Activated T-helper 2 cell treated with anti-CD3 and anti-CD28 coated beads, Interferon-gamma antibody, Interleukin-2, Interleukin-4, amounts not matched to agents 10 μg/mL and 5 μg/mL and 100 μg/mL, durations not matched to agents 14 hours and 24 hours and 36 hours (primary cell): ENCODE data around the gene SLC25A26. TPM values are rescaled to one million over a fixed set of nuclear protein-coding genes. Genes with fewer than 3 reads are reported as not detected.
"Not testable (repeated sequence)": the region's sequence is repeated elsewhere in the genome, so short reads cannot be mapped to it uniquely, and the experiment has no call there.

Experiments used
- DNase-seq: peaks from one replicate; pipeline ENCODE4 v3.0.0; 2021; ENCODE audit warnings: low spot score
- H3K27ac Mint-ChIP-seq: one replicate; pipeline ENCODE4 v1.8.0; 2021; ENCODE audit warnings: mixed read lengths
- H3K27me3 Mint-ChIP-seq: one replicate; pipeline ENCODE4 v1.8.0; 2021; ENCODE audit warnings: low read depth, mixed read lengths
- H3K36me3 Mint-ChIP-seq: one replicate; pipeline ENCODE4 v1.8.0; 2021; ENCODE audit warnings: low read depth, mixed read lengths
- H3K4me1 Mint-ChIP-seq: one replicate; pipeline ENCODE4 v1.8.0; 2021; ENCODE audit warnings: low read depth, mixed read lengths
- H3K4me3 Mint-ChIP-seq: one replicate; pipeline ENCODE4 v1.8.0; 2021; ENCODE audit warnings: low read depth, mild to moderate bottlenecking, moderate library complexity, mixed read lengths
- H3K9me3 Mint-ChIP-seq: one replicate; pipeline ENCODE4 v1.8.0; 2021; ENCODE audit warnings: mixed read lengths
- intact Hi-C: fragments of 100-400 bp; cut with micrococcal nuclease; formaldehyde crosslinking; loops from one replicate; pipeline ENCODE4 v1.15.1; 2023
- total RNA-seq: library from RNA; stranded (reverse); gene quantifications from 2 replicates; pipeline ENCODE4 v1.2.3, GENCODE V29; 2022

SLC25A26 gene
- total RNA-seq, 1 donor from 2014 or later: 15.5 TPM

DNA sequence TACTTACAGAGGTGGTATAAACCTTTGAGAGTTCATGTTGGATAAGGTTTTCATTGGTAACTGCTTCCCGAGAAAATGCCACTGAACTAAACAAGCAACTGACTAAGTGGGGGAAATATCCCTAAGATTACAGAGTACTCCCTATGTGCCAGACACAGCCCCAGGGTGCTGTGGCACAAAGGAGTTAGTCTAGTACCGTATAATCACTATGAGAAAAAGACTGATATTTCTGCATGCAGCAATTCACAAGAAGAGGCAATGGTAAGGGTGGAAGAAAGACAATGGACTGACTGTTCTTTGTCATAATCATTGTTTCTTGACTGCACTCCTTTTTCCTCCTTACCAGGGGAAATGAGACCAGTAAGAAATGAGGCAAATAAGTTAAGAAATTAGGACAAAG, 20.0 kb upstream of the SLC25A26 start:
- Mint-ChIP-seq H3K36me3 (no peaks in the 10 kb centered on the region), H3K4me3 (no peak overlapping the region), H3K9me3 (no peaks in the 10 kb centered on the region), H3K27ac (no peak overlapping the region), H3K27me3 (peaks cover 8% of the 10 kb centered on the region), H3K4me1 (no peaks in the 10 kb centered on the region)
- intact Hi-C loops: no loop called here
- DNase-seq: no peak

DNA sequence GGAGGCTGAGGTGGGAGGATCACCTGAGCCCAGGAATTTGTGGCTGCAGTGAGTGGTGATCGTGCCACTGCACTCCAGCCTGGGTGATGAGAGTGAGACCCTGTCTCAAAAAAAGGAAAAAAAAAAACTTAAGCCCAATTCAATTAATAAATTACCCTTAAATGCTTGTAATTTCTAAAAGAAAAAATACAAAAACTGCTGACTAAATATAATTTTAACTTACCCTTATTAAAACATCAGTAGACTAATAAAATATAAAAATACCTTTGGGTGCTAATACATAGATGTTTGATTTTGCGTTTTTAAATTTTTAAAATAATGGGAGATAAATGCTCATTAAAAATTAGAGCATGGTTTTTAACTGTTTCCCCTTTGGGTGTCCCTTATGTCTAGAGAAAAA, 17.5 kb upstream of the SLC25A26 start:
- no peak for DNase-seq
- H3K9me3 Mint-ChIP-seq: no peaks in the 10 kb centered on the region
- H3K36me3 Mint-ChIP-seq: no peaks in the 10 kb centered on the region
- H3K27ac Mint-ChIP-seq: no peak overlapping the region
- no peak overlapping the region for H3K4me3 Mint-ChIP-seq
- H3K4me1 Mint-ChIP-seq: no peaks in the 10 kb centered on the region
- intact Hi-C loops: no loop called here
- peaks cover 2% of the 10 kb centered on the region for H3K27me3 Mint-ChIP-seq

DNA sequence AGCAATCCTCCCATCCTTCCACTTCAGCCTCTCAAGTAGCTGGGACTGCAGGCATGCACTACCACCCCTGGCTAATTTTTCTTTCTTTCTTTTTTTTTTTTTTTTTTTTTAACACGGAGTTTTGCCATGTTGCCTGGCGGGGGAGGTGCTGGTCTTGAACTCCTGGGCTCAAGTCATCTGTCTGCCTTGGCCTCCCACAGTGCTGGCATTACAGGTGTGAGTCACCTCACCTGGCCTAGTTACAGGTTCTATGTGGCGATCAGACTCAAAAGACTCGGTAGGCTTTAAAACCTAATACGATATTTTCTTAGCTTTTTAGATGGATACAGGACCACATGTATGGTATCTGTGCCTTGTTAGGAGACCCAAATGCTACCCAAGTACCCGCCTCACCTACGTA, 14.0 kb upstream of the SLC25A26 start:
- DNase-seq: no peak
- intact Hi-C loops: no loop called here
- Mint-ChIP-seq H3K27me3 (peaks cover 2% of the 10 kb centered on the region), H3K4me3 (no peak overlapping the region), H3K36me3 (no peaks in the 10 kb centered on the region), H3K4me1 (no peaks in the 10 kb centered on the region), H3K9me3 (no peaks in the 10 kb centered on the region), H3K27ac (no peak overlapping the region)

DNA sequence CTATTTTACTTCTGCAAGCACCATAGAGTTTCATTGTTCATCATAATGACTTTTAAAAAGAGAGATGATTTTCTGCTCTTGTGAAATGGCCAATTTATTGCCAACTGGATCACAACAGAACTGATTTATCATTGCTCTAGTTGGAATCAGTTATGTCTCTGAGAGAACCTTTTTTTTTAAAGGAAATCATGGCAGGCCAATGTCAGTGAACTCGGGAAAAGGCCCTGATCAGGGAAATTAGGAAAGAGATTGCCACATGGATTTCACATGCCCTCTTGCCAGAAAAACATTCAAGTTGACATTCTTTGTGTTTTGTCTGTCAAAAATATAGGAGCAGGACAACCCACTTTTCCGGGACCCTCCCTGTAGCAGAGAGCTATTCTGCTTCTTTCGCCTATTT, 12.6 kb upstream of the SLC25A26 start:
- no peaks in the 10 kb centered on the region for H3K9me3 Mint-ChIP-seq
- intact Hi-C loops: no loop called here
- DNase-seq: no peak
- H3K27me3 Mint-ChIP-seq: peaks cover 2% of the 10 kb centered on the region
- H3K4me3 Mint-ChIP-seq: no peak overlapping the region
- no peaks in the 10 kb centered on the region for H3K36me3 Mint-ChIP-seq
- no peak overlapping the region for H3K27ac Mint-ChIP-seq
- no peaks in the 10 kb centered on the region for H3K4me1 Mint-ChIP-seq

DNA sequence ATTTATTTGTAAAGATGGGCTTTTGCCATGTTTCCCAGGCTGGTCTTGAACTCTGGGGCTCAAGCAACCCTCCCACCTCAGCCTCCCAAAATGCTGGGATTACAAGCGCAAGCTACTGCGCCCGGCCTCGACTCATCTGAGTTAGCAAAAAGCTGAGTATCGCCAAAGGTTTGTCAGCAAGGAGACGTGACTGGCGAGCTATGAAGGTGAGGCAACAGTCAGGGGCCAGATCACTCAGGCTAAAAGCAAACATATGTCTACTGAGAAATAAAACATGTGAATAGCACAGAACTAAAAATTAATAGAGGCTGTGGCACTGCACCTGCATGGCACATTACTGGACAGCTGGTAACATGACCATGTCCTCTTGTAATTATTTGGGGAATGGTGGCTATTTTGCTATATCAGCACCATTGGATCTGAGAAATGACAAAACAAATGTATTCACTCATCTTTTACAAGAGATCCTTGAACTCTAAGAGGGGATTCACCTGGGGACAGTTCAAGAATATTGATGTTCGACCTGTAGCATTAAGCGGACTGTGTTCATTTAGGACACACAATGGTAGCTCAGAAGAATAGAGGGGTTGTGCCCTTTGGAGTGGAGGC, 10.0 kb upstream of the SLC25A26 start:
- H3K27me3 Mint-ChIP-seq: no peaks in the 10 kb centered on the region
- H3K9me3 Mint-ChIP-seq: no peaks in the 10 kb centered on the region
- H3K27ac Mint-ChIP-seq: no peak overlapping the region
- no peak overlapping the region for H3K4me3 Mint-ChIP-seq
- DNase-seq: no peak
- H3K4me1 Mint-ChIP-seq: no peaks in the 10 kb centered on the region
- H3K36me3 Mint-ChIP-seq: no peaks in the 10 kb centered on the region
- intact Hi-C loops: no loop called here

DNA sequence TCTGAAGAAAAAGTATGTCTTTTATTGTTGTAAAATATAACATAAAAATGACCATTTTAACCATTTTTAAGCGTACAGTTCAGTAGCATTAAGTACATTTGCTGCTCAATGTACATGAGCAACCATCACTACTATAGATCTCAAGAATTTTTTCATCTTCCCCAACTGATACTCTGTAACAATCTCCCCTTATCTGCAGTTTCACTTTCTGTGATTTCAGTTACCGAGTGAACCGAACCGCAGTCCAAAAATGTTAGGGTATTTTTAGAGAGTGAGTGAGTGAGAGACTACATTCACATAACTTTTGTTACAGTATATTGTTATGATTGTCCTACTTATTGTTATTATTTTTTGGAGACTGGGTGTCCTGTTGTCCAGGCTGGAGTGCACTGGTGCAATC, 9.0 kb upstream of the SLC25A26 start:
- H3K4me1 Mint-ChIP-seq: no peaks in the 10 kb centered on the region
- no peaks in the 10 kb centered on the region for H3K36me3 Mint-ChIP-seq
- no peaks in the 10 kb centered on the region for H3K9me3 Mint-ChIP-seq
- no peak overlapping the region for H3K27ac Mint-ChIP-seq
- no peaks in the 10 kb centered on the region for H3K27me3 Mint-ChIP-seq
- no peak overlapping the region for H3K4me3 Mint-ChIP-seq
- DNase-seq: no peak
- intact Hi-C loops: no loop called here

DNA sequence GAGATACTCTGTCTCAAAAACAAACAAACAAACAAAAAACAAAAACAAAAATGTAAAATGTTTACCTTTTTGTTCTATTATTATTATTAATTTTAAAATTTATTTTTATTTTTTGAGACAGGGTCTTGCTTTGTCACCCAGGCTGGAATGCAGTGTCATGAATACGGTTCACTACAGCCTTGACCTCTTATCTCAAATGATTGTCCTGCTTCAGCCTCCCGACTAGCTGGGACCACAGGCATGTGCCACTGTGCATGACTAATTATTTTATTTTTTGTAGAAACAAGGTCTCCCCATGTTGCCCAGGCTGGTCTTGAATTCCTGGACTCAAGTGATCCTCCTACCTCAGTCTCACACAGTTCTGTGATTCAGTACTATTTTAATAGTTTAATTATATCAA, 5.7 kb upstream of the SLC25A26 start:
- H3K27ac Mint-ChIP-seq: no peak overlapping the region
- DNase-seq: no peak
- H3K36me3 Mint-ChIP-seq: no peaks in the 10 kb centered on the region

DNA sequence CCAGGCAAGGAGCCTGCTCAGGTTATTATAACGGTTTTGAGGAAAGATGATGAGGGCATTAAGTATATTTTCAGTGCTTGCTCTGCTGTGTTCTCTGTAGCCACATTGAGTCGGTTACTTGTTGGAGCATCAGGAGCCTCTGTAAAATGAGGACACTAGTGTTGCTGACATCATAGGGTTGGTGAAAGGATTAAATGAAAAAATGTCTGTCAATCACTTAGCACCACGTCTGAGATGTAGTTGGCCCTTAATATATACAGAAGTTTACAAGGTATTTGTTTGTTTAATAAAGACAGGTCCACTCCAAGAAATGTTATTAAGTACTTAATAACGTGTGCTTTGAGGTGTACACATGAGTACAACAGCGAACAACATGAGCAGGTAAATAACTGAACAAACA, 735 bp upstream of the SLC25A26 start:
- H3K4me1 Mint-ChIP-seq: peaks cover 28% of the 10 kb centered on the region
- no peaks in the 10 kb centered on the region for H3K9me3 Mint-ChIP-seq
- H3K4me3 Mint-ChIP-seq: peak overlapping the region; percentile 38
- DNase-seq: no peak
- no peak overlapping the region for H3K27ac Mint-ChIP-seq
- intact Hi-C loops: loop anchor here (2.0 to 5.0 kb wide), 5 partner anchors 137 to 281 kb away; partner anchors contain the start of gene LRIG1
- peaks cover 23% of the 10 kb centered on the region for H3K36me3 Mint-ChIP-seq
- no peaks in the 10 kb centered on the region for H3K27me3 Mint-ChIP-seq

More for the DNA sequence above, 5.7 kb upstream of the SLC25A26 start:
- Mint-ChIP-seq H3K4me1 (no peaks in the 10 kb centered on the region), H3K4me3 (no peak overlapping the region), H3K9me3 (no peaks in the 10 kb centered on the region), H3K27me3 (no peaks in the 10 kb centered on the region)
- intact Hi-C loops: no loop called here

DNA sequence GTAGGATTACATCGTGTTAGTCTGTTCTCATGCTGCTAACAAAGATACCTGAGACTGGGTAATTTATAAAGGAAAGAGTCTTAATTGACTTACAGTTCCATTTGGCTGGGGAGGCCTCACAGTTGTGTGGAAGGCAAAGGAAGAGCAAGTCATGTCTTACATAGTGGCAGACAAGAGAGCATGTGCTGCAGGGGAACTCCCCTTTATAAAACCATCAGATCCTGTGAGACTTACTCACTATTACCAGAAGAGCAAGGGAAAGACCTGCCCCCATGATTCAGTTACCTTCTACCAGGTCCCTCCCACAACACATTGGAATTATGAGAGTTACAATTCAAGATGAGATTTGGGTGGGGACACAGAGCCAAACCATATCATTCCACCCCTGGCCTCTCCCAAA, 3.4 kb downstream of the SLC25A26 start:
- no peak for DNase-seq
- H3K4me1 Mint-ChIP-seq: peaks cover 28% of the 10 kb centered on the region
- H3K9me3 Mint-ChIP-seq: no peaks in the 10 kb centered on the region
- H3K27me3 Mint-ChIP-seq: no peaks in the 10 kb centered on the region
- peaks cover 37% of the 10 kb centered on the region for H3K36me3 Mint-ChIP-seq
- intact Hi-C loops: loop anchor here (1.0 to 5.0 kb wide), 5 partner anchors 15 to 262 kb away; no protein-coding TSS in a partner anchor
- H3K27ac Mint-ChIP-seq: peak overlapping the region; percentile 16
- H3K4me3 Mint-ChIP-seq: no peak overlapping the region

DNA sequence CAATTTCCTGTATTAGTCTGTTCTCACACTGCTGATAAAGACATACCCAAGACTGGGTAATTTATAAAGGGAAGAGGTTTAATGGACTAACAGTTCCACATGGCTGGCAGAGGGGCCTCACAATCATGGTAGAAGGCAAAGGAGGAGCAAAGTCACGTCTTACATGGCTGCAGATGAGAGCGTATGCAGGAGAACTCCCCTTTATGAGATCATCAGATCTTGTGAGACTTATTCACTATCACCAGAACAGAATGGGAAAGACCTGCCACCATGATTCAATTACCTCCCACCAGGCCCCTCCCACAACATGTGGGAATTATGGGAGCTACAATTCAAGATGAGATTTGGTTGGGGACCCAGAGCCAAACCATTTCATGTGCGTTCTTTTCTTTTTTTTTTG, 5.3 kb downstream of the SLC25A26 start:
- H3K27ac Mint-ChIP-seq, H3K9me3 Mint-ChIP-seq, H3K27me3 Mint-ChIP-seq, H3K4me3 Mint-ChIP-seq, DNase-seq, intact Hi-C loops: not testable (repeated sequence)
- H3K4me1 Mint-ChIP-seq: peaks cover 31% of the 10 kb centered on the region
- peaks cover 43% of the 10 kb centered on the region for H3K36me3 Mint-ChIP-seq

DNA sequence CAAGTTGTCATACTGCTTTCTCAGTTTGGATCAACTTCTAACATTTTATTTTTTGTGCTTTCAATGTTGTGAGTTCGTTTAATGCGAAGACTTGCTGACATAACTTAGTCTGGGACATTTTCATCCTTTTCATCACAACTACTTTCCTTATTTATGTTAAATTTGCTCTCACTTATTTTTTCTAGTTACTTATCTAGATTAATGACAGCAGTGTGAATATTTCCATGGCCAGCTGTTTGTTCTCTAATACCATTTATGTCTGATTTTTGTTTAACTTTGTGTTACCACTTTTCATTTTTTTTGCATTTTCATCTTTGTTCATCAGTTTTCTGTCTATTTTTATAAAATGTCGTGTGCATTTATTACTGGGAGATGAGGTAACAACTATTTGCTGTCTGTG, 6.2 kb downstream of the SLC25A26 start:
- no peak overlapping the region for H3K4me3 Mint-ChIP-seq
- peaks cover 24% of the 10 kb centered on the region for H3K4me1 Mint-ChIP-seq
- no peak for DNase-seq
- peaks cover 40% of the 10 kb centered on the region for H3K36me3 Mint-ChIP-seq
- H3K27me3 Mint-ChIP-seq: no peaks in the 10 kb centered on the region
- H3K27ac Mint-ChIP-seq: no peak overlapping the region
- H3K9me3 Mint-ChIP-seq: peaks cover 4% of the 10 kb centered on the region
- intact Hi-C loops: no loop called here

DNA sequence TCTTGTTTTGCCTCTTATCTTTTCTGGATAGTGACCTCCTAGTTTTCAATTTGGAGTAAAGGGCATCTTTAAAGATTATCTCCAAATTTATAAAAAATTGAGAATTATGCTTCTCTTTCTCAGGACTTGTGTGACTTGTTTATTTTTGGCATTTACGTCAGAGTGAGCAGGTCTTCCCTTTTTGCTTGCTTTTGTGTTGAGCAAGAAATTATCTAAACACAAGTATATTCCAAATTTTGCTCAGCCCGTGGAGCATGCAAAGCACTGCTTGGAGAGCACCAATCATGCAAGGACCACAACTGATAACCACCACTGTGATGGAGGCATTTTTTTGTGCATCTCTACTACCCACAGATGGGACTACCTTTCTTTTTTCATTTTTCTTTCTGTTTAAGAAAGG, 7.1 kb downstream of the SLC25A26 start:
- Mint-ChIP-seq H3K4me3 (no peak overlapping the region), H3K9me3 (peaks cover 4% of the 10 kb centered on the region), H3K36me3 (peaks cover 43% of the 10 kb centered on the region), H3K4me1 (peaks cover 20% of the 10 kb centered on the region), H3K27me3 (no peaks in the 10 kb centered on the region), H3K27ac (no peak overlapping the region)
- DNase-seq: no peak
- intact Hi-C loops: no loop called here

DNA sequence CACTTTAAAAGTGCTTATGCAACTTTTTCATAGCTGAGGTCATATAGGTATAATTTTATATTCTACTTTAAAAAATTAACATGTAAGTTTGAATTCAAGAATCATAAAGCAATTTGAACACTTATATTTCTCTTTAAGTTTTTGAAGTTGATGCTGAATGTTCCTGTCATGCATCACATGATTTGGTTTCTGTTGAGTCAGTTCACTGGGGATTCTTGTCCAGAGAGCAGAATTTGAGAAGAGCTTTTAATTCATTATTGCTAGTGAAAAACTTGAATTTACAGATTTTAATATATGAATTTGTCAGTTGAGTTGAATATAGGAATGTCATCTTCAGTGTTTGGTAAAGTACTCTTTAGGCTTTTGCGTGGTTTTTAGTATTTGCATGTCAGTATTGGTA, 7.9 kb downstream of the SLC25A26 start:
- H3K27me3 Mint-ChIP-seq: no peaks in the 10 kb centered on the region
- intact Hi-C loops: no loop called here
- peaks cover 16% of the 10 kb centered on the region for H3K4me1 Mint-ChIP-seq
- H3K36me3 Mint-ChIP-seq: peaks cover 40% of the 10 kb centered on the region
- no peak overlapping the region for H3K27ac Mint-ChIP-seq
- DNase-seq: no peak
- peaks cover 7% of the 10 kb centered on the region for H3K9me3 Mint-ChIP-seq
- H3K4me3 Mint-ChIP-seq: no peak overlapping the region

DNA sequence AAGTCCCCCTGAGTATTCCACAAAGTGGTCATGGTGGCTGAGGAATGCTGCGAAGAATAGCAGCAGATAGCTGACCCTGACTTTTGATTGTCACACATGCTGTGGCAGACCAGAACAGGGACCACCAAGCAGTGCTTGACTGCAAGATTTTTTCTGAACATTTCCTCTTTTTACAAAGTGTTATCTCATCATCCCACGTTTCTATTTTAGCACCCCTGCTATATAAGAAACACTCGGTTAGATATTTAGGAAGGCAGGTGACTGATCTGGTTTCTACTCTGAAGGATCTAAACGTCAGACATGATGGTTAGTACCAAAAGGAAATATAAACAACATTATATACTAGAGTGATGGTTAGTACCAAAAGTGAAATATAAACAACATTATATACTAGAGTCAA, 9.1 kb downstream of the SLC25A26 start:
- H3K27ac Mint-ChIP-seq: no peak overlapping the region
- peaks cover 16% of the 10 kb centered on the region for H3K9me3 Mint-ChIP-seq
- H3K4me1 Mint-ChIP-seq: peaks cover 5% of the 10 kb centered on the region
- H3K27me3 Mint-ChIP-seq: no peaks in the 10 kb centered on the region
- no peak overlapping the region for H3K4me3 Mint-ChIP-seq
- intact Hi-C loops: no loop called here
- no peak for DNase-seq
- peaks cover 32% of the 10 kb centered on the region for H3K36me3 Mint-ChIP-seq
